A549 (cell line): Measurements from ENCODE around the gene AQR. TPM values are rescaled to one million over a fixed set of nuclear protein-coding genes. Genes with fewer than 3 reads are reported as not detected.

ENCODE experiments used
- ATAC-seq, 2 experiments: fragments of 200-7000 bp in 1 of 2; fragments of >200 bp in 1 of 2; cut with Nextera tagmentation in 1 of 2; cut with Tn5 transposase in 1 of 2; 3 replicates each; pipeline versions ENCODE4 v1.8.0 to v1.9.1; 2018 to 2020; ENCODE audit warnings: mild to moderate bottlenecking in 1 of 2, moderate library complexity in 1 of 2
- CTCF ChIA-PET: fragments of 300-600 bp; sonication (Branson Sonifier 250); formaldehyde crosslinking; extraction: SDS; loops from one replicate; lab custom pipeline; 2021; ENCODE audit warnings: antibody characterized with exemption, inconsistent platforms; lab: Yijun Ruan, JAX
- POLR2A ChIA-PET: fragments of 350-600 bp; formaldehyde crosslinking; extraction: SDS; loops from one replicate; lab custom pipeline; 2021; ENCODE audit warnings: antibody characterized with exemption, inconsistent platforms; lab: Yijun Ruan, JAX
- DNase-seq, 2 experiments: peaks; one replicate each; pipeline versions ENCODE4 v3.0.0 to v3.0.0-alpha.2; 2011 to 2016; ENCODE audit warnings: low read depth in 1 of 2, low spot score in 1 of 2
- FAIRE-seq: peaks from 2 replicates; lab custom pipeline; 2011; peaks lifted over from hg19 to GRCh38; lab: Jason Lieb, UNC
- H3K27ac ChIP-seq, 2 experiments: fragments of >200 bp; sonication (Bioruptor Twin); formaldehyde crosslinking; 3 replicates each; pipeline ENCODE4 v1.5.1; 2016 to 2017
- H3K4me1 ChIP-seq: fragments of >200 bp; sonication (Bioruptor Twin); formaldehyde crosslinking; 3 replicates; pipeline ENCODE4 v1.6.1; 2016
- H3K4me2 ChIP-seq: fragments of >200 bp; sonication (Bioruptor Twin); formaldehyde crosslinking; 3 replicates; pipeline ENCODE4 v1.6.1; 2016
- H3K4me3 ChIP-seq: fragments of >200 bp; sonication (Bioruptor Twin); formaldehyde crosslinking; 3 replicates; pipeline ENCODE4 v1.5.1; 2016
- H3K9me3 ChIP-seq: fragments of >200 bp; sonication (Bioruptor Twin); formaldehyde crosslinking; 3 replicates; pipeline ENCODE4 v1.6.1; 2016
- CHD2 ChIP-seq: fragments of 150-350 bp; IDR thresholded peaks from 2 replicates; pipeline ENCODE4 v1.6.1; 2014; ENCODE audit warnings: low read length; ENCODE audit not compliant: partially characterized antibody
- CHD4 ChIP-seq: fragments of 200-600 bp; sonication (generic); IDR thresholded peaks from 2 replicates; pipeline ENCODE4 v1.6.1; 2016; ENCODE audit warnings: antibody characterized with exemption, mild to moderate bottlenecking, borderline replicate concordance
- ESRRA ChIP-seq: fragments of 150-350 bp; IDR thresholded peaks from 2 replicates; pipeline ENCODE4 v1.6.1; 2014; ENCODE audit warnings: mild to moderate bottlenecking, low read length, borderline replicate concordance
- GATA3 ChIP-seq: IDR thresholded peaks from 2 replicates; pipeline ENCODE4 v1.6.1; 2012; ENCODE audit warnings: borderline replicate concordance
- HDAC2 ChIP-seq: fragments of 200-600 bp; sonication (generic); IDR thresholded peaks from 2 replicates; pipeline ENCODE4 v1.6.1; 2016
- JUNB ChIP-seq: fragments of >200 bp; sonication (Bioruptor Twin); formaldehyde crosslinking; IDR thresholded peaks from 2 replicates; pipeline ENCODE4 v1.6.1; 2016
- MYC ChIP-seq: IDR thresholded peaks from 2 replicates; pipeline ENCODE4 v1.6.1; 2012; ENCODE audit warnings: mild to moderate bottlenecking, inconsistent platforms, low read length, improper control_type of control experiment, borderline replicate concordance
- PHF8 ChIP-seq: fragments of 200-600 bp; sonication (generic); IDR thresholded peaks from 2 replicates; pipeline ENCODE4 v1.6.1; 2016; ENCODE audit warnings: low read depth, mild to moderate bottlenecking, antibody characterized with exemption, moderate library complexity, borderline replicate concordance
- RAD21 ChIP-seq, 2 experiments: fragments of >200 bp in 1 of 2; sonication (Bioruptor Twin) in 1 of 2; formaldehyde crosslinking in 1 of 2; IDR thresholded peaks in 1 of 2; conservative IDR thresholded peaks in 1 of 2; 2 replicates in 1 of 2; 3 replicates in 1 of 2; pipeline ENCODE4 v1.6.1; 2012 to 2018; ENCODE audit warnings: inconsistent platforms in 1 of 2
- RCOR1 ChIP-seq: fragments of 150-350 bp; IDR thresholded peaks from 2 replicates; pipeline ENCODE4 v1.6.1; 2014; ENCODE audit warnings: antibody characterized with exemption, low read length, low read depth
- RFX5 ChIP-seq: fragments of 450-650 bp; IDR thresholded peaks from 2 replicates; pipeline ENCODE4 v1.7.1; 2014; ENCODE audit warnings: antibody characterized with exemption, mild to moderate bottlenecking, moderate library complexity
- RNF2 ChIP-seq: fragments of 200-600 bp; sonication (generic); IDR thresholded peaks from 2 replicates; pipeline ENCODE4 v1.6.1; 2016; ENCODE audit warnings: low read depth, mild to moderate bottlenecking, antibody characterized with exemption, moderate library complexity, borderline replicate concordance
- TFCP2L1 ChIP-seq: fragments of 250-450 bp; sonication (Bioruptor Pico); IDR thresholded peaks from 2 replicates; pipeline ENCODE4 v1.5.0; 2021; ENCODE audit warnings: mild to moderate bottlenecking
- ZFP36 ChIP-seq: fragments of 450-650 bp; IDR thresholded peaks from 2 replicates; pipeline ENCODE4 v1.6.1; 2014; ENCODE audit warnings: borderline replicate concordance; ENCODE audit not compliant: partially characterized antibody
- WGBS: methylation state at CpG from one replicate; pipeline ENCODE4 v1.1.6; 2017; ENCODE audit errors: missing lambda C conversion rate; 5-methylcytosine and 5-hydroxymethylcytosine counted together
- polyA plus RNA-seq, 4 experiments: library from polyadenylated mRNA; depleted of rRNA in 3 of 4; stranded (reverse); fragments of >200 nt; fragmentation: RNase III in 1 of 4; extraction: RNeasy Plus Mini Kit Qiagen cat#74134 plus additional on column Dnase treatment in 1 of 4; gene quantifications; 2 replicates in 3 of 4; 3 replicates in 1 of 4; pipeline ENCODE4 v1.2.3, GENCODE V29; 2011 to 2017
- TF ChIP-seq, protein P1 (sequence below): fragments of 450-650 bp; IDR thresholded peaks from 2 replicates; pipeline ENCODE4 v1.6.1; 2014; ENCODE audit warnings: antibody characterized with exemption
- TF ChIP-seq, protein P2 (sequence below): fragments of 150-350 bp; IDR thresholded peaks from 2 replicates; pipeline ENCODE4 v1.6.1; 2014; ENCODE audit warnings: low read depth, mild to moderate bottlenecking, low read length
- TF ChIP-seq, protein P3 (sequence below): fragments of >200 bp; sonication (Bioruptor Twin); formaldehyde crosslinking; IDR thresholded peaks from 2 replicates; pipeline ENCODE4 v1.6.1; 2016
- TF ChIP-seq, protein P4 (sequence below): fragments of >200 bp; sonication (Bioruptor Twin); formaldehyde crosslinking; IDR thresholded peaks from 3 replicates; pipeline ENCODE4 v1.5.1; 2016
- TF ChIP-seq, protein P5 (sequence below): fragments of 200-600 bp; sonication (generic); IDR thresholded peaks from 2 replicates; pipeline ENCODE4 v1.6.1; 2016; ENCODE audit warnings: antibody characterized with exemption, mild to moderate bottlenecking, moderate library complexity

AQR gene
- polyA plus RNA-seq, 2 of the 4 experiments (the other 2 are of a cell fraction), result 22.3 to 58.5 TPM

DNA sequence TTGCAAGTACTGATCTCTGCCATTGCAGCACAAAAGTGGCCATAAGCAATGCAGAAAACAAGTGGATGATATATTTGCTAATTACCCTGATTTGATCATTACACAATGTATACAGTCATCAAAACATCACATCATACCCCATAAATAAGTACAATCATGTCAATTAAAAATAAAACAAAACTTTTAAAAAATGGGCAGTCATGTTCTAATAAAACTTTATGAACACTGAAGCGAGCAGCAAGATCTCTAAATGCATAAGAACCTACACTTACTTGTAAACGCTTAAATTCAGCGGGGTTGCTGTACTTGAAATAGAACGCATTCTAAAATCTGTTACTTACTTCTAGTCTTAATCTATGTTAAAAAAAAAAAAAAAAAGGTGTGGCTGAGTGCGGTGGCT is 73.4 kb downstream of the AQR start:
- H3K4me1 ChIP-seq, result no peaks in the 10 kb centered on the region
- no peak overlapping the region for H3K4me2 ChIP-seq
- no peak overlapping the region for H3K4me3 ChIP-seq
- WGBS, result 92% methylated on average over 5 of the region's 5 CpGs
- ChIA-PET CTCF (no interaction called here), POLR2A (no interaction called here)
- no peak overlapping the region for H3K27ac ChIP-seq
- peaks cover 26% of the 10 kb centered on the region for H3K9me3 ChIP-seq
- TF ChIP-seq HDAC2, result no peak
- TF ChIP-seq GATA3, result no peak
- TF ChIP-seq PHF8, result no peak
- TF ChIP-seq ZFP36, result no peak
- TF ChIP-seq, protein P1, sequence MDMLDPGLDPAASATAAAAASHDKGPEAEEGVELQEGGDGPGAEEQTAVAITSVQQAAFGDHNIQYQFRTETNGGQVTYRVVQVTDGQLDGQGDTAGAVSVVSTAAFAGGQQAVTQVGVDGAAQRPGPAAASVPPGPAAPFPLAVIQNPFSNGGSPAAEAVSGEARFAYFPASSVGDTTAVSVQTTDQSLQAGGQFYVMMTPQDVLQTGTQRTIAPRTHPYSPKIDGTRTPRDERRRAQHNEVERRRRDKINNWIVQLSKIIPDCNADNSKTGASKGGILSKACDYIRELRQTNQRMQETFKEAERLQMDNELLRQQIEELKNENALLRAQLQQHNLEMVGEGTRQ, result no peak
- no peak for TF ChIP-seq ESRRA
- TF ChIP-seq RNF2, result no peak
- no peak for TF ChIP-seq CHD4
- TF ChIP-seq RCOR1, result no peak
- TF ChIP-seq, protein P2, sequence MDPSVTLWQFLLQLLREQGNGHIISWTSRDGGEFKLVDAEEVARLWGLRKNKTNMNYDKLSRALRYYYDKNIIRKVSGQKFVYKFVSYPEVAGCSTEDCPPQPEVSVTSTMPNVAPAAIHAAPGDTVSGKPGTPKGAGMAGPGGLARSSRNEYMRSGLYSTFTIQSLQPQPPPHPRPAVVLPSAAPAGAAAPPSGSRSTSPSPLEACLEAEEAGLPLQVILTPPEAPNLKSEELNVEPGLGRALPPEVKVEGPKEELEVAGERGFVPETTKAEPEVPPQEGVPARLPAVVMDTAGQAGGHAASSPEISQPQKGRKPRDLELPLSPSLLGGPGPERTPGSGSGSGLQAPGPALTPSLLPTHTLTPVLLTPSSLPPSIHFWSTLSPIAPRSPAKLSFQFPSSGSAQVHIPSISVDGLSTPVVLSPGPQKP, result no peak
- TF ChIP-seq, protein P3, sequence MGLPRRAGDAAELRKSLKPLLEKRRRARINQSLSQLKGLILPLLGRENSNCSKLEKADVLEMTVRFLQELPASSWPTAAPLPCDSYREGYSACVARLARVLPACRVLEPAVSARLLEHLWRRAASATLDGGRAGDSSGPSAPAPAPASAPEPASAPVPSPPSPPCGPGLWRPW, result no peak
- TF ChIP-seq JUNB, result no peak
- TF ChIP-seq, protein P4, sequence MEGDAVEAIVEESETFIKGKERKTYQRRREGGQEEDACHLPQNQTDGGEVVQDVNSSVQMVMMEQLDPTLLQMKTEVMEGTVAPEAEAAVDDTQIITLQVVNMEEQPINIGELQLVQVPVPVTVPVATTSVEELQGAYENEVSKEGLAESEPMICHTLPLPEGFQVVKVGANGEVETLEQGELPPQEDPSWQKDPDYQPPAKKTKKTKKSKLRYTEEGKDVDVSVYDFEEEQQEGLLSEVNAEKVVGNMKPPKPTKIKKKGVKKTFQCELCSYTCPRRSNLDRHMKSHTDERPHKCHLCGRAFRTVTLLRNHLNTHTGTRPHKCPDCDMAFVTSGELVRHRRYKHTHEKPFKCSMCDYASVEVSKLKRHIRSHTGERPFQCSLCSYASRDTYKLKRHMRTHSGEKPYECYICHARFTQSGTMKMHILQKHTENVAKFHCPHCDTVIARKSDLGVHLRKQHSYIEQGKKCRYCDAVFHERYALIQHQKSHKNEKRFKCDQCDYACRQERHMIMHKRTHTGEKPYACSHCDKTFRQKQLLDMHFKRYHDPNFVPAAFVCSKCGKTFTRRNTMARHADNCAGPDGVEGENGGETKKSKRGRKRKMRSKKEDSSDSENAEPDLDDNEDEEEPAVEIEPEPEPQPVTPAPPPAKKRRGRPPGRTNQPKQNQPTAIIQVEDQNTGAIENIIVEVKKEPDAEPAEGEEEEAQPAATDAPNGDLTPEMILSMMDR, result no peak
- TF ChIP-seq, protein P5, sequence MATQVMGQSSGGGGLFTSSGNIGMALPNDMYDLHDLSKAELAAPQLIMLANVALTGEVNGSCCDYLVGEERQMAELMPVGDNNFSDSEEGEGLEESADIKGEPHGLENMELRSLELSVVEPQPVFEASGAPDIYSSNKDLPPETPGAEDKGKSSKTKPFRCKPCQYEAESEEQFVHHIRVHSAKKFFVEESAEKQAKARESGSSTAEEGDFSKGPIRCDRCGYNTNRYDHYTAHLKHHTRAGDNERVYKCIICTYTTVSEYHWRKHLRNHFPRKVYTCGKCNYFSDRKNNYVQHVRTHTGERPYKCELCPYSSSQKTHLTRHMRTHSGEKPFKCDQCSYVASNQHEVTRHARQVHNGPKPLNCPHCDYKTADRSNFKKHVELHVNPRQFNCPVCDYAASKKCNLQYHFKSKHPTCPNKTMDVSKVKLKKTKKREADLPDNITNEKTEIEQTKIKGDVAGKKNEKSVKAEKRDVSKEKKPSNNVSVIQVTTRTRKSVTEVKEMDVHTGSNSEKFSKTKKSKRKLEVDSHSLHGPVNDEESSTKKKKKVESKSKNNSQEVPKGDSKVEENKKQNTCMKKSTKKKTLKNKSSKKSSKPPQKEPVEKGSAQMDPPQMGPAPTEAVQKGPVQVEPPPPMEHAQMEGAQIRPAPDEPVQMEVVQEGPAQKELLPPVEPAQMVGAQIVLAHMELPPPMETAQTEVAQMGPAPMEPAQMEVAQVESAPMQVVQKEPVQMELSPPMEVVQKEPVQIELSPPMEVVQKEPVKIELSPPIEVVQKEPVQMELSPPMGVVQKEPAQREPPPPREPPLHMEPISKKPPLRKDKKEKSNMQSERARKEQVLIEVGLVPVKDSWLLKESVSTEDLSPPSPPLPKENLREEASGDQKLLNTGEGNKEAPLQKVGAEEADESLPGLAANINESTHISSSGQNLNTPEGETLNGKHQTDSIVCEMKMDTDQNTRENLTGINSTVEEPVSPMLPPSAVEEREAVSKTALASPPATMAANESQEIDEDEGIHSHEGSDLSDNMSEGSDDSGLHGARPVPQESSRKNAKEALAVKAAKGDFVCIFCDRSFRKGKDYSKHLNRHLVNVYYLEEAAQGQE, result no peak
- TF ChIP-seq MYC, result no peak
- no peak for TF ChIP-seq TFCP2L1 (CRISPR knock-in tag)
- FAIRE-seq (peak; percentile 59), ATAC-seq (no peak), DNase-seq (no peak)

DNA sequence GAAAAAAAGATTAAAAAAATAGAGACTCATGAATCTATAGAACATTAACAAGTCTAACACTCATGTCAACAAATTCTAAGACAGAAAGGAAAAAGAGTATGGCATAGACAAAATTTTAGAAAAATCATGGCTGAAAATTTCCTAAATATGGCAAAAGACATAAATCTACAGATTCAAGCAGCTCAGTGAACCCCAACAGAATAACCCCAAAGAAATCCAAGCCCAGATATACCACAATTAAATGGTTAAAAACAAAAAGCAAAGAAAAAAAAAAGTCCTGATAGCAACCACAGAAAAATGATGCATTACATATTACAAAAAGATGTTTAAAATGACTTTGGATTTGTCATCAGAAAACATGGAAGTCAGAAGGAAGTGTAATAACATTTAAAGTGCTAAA is 75.6 kb downstream of the AQR start:
- H3K4me1 ChIP-seq, result peaks cover 6% of the 10 kb centered on the region; the same call in 1 of the 3 replicates
- H3K9me3 ChIP-seq, result peaks cover 26% of the 10 kb centered on the region
- H3K27ac ChIP-seq, result no peak overlapping the region
- H3K4me2 ChIP-seq, result no peak overlapping the region
- ATAC-seq, result no peak
- no peak for TF ChIP-seq HDAC2
- TF ChIP-seq PHF8, result no peak
- TF ChIP-seq RFX5, result no peak
- no peak for TF ChIP-seq CHD2
- TF ChIP-seq RAD21 (conservative IDR thresholded peaks at IDR 0.05 in 1 of 2, IDR thresholded peaks at IDR 0.05 in 1 of 2), result no peak
- TF ChIP-seq, all 56 proteins: peak for 0
- FAIRE-seq (no peak), DNase-seq (no peak)
- ChIA-PET POLR2A (no interaction called here), CTCF (no interaction called here)
- no peak overlapping the region for H3K4me3 ChIP-seq
